D341Med (cell line): ENCODE data around the gene A2M.

ENCODE experiments used
- DNase-seq: peaks from one replicate; pipeline ENCODE4 v3.0.0; 2012; ENCODE audit warnings: low spot score

A2M gene

GRCh38 chr12:9072481-9073038, 43.2 kb downstream of the A2M start:
- DNase-seq, result no peak

GRCh38 chr12:9071969-9072368, 43.8 kb downstream of the A2M start:
- DNase-seq, result no peak

- no peak for DNase-seq
Observed at GRCh38 chr12:9071518-9071917, 44.2 kb downstream of the A2M start.

GRCh38 chr12:9070351-9070750, 45.4 kb downstream of the A2M start:
- no peak for DNase-seq

- no peak for DNase-seq
Observed at GRCh38 chr12:9068600-9068999, 47.1 kb downstream of the A2M start.

GRCh38 chr12:9068086-9068485, 47.6 kb downstream of the A2M start:
- DNase-seq, result no peak

- DNase-seq, result no peak
Observed at GRCh38 chr12:9066755-9067423, 48.8 kb downstream of the A2M start.

GRCh38 chr12:9066183-9066623, 49.5 kb downstream of the A2M start:
- DNase-seq, result no peak

- no peak for DNase-seq
Observed at GRCh38 chr12:9065607-9065856, 50.2 kb downstream of the A2M start.

- peak; percentile 42 for DNase-seq
Observed at GRCh38 chr12:9064815-9065606, 50.7 kb downstream of the A2M start.

GRCh38 chr12:9064201-9064814, 51.4 kb downstream of the A2M start:
- peak; percentile 77 for DNase-seq

- no peak for DNase-seq
Observed at GRCh38 chr12:9052610-9053009, 63.1 kb downstream of the A2M start.

GRCh38 chr12:9051158-9051550, 64.6 kb downstream of the A2M start:
- no peak for DNase-seq

GRCh38 chr12:9050521-9051157, 65.1 kb downstream of the A2M start:
- DNase-seq, result no peak

- peak; percentile 33 for DNase-seq
Observed at GRCh38 chr12:9049520-9050133, 66.1 kb downstream of the A2M start.

GRCh38 chr12:9048930-9049329, 66.8 kb downstream of the A2M start:
- DNase-seq, result no peak

GRCh38 chr12:9047105-9047504, 68.6 kb downstream of the A2M start:
- DNase-seq, result no peak

GRCh38 chr12:9043766-9044165, 72.0 kb downstream of the A2M start:
- peak; percentile 24 for DNase-seq

- DNase-seq, result no peak
Observed at GRCh38 chr12:9041321-9041720, 74.4 kb downstream of the A2M start.

GRCh38 chr12:9040484-9041186, 75.1 kb downstream of the A2M start:
- DNase-seq, result no peak

GRCh38 chr12:9039397-9039977, 76.2 kb downstream of the A2M start:
- DNase-seq, result peak; percentile 65
